SKM-1 treated with dmso at 0.1 percent for 144 hours (cell line): ENCODE data around the gene UBE2I.
A peak's percentile ranks its signal among the peaks of the same experiment; 100 is the strongest.
"Not testable (repeated sequence)": the region's sequence is repeated elsewhere in the genome, so short reads cannot be mapped to it uniquely, and the experiment has no call there.

ENCODE experiments used
- DNase-seq: peaks from one replicate; lab custom pipeline; 2025; ENCODE audit not compliant: unreplicated experiment; lab: John Stamatoyannopoulos, UW

UBE2I gene

DNA sequence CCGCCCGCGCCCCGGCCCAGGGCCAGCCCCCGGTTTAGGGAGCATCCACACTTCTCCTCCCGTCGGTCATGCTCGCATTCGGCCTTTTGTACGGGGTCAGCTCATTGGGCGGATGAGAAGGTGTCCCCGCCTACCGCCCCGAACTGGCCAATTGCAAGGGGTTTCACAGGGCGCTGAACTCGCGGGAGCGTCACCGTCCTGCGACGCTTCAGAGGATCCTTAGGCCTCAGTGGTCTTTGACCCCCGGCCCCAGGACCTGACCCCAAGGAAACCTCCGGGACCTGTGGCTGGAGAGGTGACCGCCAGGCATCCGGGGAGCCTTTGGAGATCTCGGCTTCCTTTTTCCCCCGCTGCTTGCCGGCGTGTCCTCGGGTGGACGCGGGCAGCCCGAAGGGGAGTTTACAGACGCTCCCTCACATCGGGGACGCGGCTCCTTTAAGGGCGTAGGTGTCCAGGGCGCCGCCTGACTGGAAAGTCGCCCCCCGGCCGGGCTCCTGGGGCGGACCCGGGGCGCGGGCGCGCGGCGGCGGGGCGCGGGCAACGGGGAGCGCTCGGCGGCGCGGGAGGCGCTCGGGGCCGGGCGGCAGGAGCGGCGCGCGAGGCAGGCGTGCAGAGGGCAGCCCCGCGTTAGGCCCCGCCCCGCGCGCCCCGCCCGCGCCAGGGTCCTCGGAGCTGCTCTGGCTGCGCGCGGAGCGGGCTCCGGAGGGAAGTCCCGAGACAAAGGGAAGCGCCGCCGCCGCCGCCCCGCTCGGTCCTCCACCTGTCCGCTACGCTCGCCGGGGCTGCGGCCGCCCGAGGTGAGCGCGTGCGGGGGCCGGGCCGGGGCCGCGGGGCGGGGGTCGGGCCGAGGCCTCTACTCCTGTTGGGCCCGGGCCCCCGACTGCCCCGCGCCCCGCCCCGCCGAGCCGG is at the start of gene UBE2I:
TSS of gene UBE2I (plus strand) at position 660 of the 909 bp plus-strand sequence. CDS start 4,395 bp downstream, outside the sequence.
- DNase-seq, result peak; percentile 89

DNA sequence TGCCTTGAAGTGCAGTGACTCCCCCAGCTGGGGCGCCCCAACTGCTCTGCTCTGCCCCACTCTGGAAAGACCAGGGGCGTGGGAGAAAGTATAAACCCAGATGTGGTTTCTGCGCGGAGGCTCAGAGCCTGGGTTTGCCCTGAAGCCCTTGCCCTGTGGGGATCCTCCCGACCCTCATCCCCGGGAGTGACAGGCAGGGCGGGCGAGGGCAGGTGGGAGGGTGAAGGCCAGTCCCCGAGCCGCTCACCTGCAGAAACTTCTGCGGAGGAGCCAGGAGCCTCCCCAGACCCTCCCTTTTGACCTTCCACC is 49.7 kb upstream of the UBE2I start:
- no peak for DNase-seq

DNA sequence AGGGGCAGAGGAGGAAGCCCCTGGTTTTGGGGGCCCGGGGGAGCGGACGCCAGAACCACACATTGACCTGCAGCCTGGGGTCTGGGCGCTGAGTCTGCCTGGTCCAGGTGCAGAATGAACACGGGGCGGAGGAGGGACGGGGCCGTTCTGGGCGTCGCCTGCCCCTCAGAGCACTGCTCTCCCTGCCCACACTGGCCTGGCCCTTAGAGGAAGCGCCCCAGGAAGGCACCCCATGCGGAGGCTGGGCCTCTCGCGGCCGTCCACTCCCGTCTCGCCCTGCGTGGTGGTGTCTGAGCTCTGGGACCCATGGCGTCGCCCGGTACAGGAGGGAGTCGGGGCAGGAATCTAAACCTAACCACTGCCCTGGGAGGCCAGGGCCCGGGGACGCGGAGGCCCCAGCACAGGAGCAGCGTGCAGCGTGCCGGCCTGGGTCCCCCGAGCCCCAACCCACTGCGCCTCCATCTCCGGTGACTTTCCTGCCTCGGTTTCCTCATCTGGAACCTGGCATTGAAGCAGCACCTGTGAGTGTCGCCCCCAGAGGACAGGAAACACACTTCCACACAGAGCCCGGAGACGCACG is 49.2 kb upstream of the UBE2I start:
- DNase-seq, result no peak

DNA sequence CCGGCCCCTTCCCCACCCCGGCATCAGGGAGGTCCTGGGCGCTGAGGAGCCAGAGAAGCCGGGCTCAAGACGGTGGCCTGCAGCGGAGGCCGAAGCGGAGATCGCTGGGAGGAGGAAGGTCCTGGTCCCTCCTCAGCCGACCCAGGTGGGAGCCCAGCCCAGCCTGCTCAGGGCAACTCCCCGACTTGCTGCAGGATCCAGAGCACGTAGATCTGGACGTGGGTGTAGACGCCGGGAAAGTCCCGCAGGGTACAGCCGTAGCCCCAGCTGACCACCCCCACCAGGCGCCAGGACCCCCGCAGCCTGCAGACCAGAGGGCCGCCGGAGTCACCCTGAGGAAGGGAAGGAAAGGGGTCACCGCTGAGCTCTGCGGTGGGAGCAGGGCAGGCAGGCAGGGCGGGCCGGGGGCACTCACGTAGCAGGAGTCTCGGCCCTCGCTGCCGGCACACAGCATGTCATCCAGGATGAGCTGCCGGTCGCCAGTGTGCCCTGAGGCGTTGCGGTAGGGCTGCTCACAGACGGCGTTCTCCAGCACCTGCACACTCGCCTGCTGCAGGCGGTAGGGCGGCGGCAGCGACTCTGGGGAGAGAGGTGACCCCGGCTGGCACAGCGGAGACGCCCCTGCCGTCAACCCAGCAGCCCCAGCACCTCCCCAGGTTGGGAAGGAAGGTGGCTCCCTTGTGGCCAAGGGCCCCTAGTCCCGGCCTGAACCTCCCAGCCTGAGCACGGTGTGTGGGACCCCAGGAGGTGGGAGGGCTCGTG is 48.1 kb upstream of the UBE2I start:
- no peak for DNase-seq

DNA sequence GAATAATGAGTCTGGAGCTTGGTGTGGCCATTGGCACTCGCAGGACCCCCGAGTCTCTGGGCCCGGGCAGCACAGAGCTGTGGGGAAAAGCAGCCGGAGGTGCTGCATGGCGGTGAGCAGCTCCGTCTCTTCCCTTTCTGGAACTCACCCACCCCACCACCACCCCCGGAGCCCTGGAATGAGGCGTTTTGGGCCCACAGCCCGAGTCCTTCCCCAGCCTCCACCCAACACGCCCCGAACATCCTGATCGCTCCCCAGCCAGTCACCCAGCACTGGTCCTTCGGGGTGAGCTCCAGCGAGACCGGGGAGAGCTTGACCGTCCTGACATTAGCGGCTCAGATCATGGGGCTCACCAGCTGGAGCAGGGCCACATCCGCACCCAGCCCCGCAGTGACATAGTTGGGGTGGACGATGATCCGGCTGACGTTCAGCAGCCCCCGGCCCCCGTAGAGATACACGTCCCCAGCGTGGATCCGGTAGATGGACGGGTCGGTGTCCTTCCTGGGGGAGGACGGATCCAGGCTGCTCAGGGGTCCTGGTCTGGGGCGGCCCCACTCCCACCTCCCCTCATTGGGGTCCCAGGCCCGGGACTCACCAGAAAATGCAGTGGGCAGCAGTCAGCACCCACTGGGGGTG is 47.1 kb upstream of the UBE2I start:
- no peak for DNase-seq

DNA sequence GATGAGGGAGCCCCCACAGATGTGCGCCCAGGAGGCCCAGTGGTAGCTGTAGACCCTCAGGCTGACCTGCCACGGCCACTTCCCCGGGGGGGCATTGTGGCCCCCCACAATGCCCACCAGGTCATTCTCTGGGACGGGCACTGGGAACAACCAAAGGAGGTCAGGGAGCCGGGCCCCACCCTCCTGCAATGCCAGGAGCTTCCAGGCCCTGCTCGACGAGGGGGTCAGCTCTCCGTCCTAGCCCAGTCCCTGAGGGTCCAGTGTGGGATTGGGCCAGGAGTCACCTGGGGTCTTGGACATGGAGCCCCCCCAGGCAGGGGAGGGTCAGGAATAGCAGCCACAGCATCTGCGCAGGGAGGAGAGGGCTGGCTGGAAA is 46.6 kb upstream of the UBE2I start:
- DNase-seq, result no peak

DNA sequence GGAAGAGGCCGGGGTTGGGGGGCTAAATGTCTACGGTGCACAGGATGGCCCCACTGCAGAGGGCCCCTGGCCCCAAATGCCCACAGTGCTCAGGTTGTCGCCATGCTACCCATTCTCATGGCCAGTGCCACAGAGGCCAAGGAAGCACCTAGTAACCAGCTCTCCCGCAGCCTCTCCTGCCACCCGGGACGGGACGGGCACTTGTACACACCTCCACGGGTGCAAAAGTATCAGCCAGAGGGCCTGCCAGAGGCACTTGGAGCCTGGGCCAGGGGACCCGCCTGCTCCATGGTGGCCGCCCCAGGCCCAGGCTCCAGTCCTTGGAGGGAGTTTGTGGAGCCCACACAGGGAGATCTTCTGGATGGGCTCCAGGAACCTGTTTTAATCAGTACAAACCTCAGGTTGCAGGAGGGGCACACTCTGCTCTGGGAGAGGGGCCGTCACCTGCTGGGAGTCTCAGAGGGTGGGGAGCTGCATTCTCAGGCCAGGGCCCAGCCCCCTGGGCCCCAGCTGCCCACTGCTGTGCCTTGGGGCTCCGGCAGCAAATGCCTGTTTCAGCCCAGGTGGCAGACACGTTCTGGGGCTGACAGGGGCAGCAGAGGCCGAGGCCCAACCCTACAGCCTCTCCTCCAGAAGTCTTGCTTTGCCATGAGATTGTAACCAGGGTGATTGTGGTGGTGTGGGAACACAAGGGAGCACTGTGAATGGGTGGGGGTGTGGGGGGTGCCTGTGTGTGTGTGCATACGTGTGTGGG is 45.7 kb upstream of the UBE2I start:
- no peak for DNase-seq

DNA sequence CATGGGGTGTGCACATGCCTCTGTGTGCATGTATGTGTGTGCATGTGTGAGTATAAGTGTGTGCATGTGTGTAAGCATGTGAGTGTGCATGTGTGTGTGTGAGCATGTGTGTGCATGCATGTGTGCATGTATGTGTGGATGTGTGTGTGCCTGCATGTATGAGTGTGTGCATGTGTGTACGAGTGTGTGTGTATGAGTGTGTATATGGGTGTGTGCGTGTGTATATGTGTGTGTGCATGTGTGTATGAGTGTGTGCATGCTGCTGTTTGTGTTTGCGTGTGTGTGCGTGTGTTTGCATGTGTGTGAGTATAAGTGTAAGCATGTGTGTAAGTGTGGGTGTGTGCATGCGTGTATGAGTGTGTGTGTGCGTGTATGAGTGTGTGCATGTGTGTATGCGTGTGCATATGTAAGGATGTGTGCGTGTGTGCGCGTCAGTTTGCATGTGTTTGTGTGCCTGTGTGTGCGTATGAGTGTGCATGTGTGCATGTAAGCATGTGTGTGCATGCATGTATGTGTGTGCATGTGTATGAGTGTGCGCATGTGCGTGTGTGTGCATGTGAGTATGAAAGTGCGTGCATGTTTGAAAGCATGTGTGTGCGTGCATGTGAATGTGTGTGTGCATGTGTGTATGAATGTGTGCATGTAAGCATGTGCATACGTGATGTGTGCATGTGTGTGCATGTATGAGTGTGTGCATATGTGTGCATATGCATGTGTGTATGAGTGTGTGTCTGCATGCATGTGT is 44.9 kb upstream of the UBE2I start:
- no peak for DNase-seq

DNA sequence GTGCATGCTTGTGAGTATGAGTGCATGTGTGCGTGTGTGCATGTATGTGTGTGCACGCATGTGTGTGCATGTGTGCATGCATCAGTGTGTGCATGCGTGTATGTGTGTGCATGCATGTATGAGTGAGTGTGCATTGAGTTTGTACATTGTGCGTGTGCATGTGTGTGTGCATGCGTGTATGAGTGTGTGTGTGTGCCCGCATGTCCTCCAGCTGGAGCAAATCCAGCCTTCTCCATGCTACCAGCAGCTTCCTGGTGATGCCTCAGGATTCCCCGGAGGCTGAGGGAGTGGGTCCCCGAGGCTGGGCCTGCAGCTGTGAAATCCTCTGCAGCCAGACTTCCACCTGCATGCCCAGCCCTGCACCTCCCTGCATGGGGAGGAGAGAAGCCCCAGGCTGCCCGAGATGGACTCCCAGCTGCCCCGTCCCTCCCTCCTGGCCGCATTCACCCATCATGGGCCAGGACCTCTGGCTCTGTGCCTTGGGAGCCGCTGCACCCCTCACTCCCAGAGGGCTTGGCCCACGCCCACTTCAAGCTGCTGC is 44.3 kb upstream of the UBE2I start:
- DNase-seq, result no peak

DNA sequence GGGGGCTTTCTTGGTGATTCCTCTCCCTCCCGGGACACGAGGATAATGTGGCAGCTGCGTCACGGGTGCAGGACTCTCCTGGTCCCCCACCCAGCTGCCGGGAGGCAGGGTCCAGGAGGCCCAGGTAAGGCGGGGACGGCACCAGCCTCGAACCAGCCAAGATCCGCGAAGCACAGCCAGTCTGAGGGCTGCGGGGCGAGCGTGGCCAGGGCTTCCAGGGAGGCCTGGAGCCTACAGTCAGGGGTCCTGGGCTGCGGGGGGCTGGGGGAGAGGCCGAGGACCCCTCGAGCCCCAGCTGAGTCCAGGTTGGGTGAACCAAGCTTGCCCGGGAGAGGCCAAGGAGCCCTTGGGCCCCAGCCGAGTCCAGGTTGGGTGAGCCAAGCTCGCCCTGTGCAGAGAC is 43.6 kb upstream of the UBE2I start:
- no peak for DNase-seq

DNA sequence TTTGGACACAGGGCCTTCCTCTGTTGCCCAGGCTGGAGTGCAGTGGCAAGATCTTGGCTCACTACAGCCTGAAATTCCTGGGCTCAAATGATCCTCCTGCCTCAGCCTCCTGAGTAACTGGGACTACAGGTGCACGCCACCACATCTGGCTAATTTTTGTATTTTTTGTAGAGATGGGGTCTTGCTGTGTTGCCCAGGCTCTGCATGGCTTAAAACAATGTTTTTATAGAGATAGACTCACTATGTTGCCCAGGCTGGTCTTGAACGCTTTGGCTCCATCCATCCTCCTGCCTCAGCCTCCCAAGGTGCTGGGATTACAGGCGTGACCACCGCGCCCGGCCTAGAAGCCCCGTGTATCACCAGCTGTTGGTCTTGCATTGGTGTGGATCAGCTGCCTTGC is 40.0 kb upstream of the UBE2I start:
- not testable (repeated sequence) for DNase-seq

DNA sequence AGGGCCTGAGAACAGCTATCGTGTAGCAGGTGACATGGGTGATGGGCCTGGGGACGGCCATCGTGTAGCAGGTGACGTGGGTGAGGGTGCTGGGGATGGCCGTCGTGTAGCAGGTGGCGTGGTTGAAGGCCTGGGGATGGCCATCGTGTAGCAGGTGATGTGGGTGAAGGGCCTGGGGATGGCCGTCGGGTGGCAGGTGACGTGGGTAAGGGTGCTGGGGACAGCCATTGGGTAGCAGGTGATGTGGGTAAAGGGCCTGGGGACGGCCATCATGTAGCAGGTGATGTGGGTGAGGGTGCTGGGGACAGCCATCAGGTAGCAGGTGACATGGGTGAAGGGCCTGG is 38.1 kb upstream of the UBE2I start:
- no peak for DNase-seq

DNA sequence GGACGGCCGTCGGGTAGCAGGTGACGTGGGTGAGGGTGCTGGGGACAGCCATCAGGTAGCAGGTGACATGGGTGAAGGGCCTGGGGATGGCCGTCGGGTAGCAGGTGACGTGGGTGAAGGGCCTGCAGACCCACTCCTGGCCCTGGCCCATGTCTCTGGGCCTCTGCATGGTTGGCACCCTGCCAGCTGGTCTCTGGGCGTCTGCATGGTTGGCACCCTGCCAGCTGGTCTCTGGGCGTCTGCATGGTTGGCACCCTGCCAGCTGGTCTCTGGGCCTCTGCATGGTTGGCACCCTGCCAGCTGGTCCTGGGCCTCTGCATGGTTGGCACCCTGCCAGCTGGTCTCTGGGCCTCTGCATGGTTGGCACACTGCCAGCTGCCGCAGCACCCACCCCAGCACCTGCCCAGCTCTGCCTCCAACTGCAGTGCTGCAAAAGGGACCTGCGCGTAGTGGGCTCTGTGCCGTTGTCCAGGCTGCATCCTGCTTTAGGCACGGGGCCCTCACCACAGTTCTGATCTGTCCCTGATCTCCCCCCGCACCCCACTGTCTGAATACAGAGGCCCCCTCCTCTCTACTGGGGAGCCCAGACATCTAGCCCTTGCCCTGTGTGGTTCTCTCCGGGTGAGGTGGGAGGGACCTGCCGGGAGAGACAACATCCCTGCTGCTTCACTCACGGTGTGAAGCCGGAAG is 37.6 kb upstream of the UBE2I start:
- DNase-seq, result not testable (repeated sequence)

DNA sequence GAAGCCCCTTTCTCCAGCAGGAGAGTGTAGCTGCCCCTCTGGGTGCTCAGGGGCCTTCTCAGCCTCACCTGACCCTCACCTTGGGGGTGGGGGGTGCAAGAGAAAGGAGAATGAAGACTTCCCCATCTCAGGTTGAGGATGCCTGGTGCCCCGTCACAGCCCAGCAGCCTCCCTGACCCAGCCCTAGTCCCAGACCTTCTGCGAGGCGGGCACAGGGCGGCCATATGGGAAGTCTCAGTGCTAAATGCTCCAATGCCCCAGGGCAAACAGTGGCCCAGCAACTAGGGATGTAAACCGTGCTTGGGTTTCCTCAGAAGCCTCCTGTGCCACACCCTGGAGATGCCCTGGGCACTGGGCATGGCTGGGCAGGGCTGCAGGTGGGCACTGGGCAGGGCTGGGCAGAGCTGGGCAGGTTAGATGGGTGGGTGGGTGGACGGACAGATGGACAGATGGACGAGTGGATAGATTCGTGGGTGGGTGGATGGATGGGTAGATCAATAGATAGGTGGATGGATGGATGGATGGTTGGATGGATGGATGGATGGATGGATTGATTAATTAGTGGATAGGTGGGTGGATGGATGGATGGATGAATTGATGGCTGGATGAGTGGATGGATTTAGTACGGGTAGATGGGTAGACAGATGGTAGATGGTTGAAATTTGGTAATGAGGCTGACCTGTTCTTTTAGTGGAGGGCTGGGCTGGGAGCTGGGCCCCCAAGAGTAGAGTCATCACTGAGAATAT is 36.8 kb upstream of the UBE2I start:
- no peak for DNase-seq

DNA sequence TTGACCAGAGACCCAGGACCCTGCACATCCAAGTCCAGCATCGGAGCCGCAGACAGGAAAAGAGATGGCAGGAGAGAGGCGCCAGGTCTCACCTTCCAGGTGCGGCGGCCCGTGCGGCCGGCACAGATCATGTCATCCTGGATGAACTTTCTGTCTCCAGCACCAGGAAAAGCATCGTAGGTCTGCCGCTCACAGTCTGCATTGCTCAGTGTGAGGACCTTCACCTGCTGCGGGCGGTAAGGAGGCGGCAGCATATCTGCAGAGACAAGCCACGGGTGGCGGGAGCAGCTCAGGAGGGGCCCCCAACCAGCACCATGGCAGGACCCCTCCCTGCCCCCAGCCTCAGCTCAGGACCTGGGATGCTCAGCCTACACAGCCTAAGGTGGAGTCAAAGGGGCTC is 35.6 kb upstream of the UBE2I start:
- no peak for DNase-seq

DNA sequence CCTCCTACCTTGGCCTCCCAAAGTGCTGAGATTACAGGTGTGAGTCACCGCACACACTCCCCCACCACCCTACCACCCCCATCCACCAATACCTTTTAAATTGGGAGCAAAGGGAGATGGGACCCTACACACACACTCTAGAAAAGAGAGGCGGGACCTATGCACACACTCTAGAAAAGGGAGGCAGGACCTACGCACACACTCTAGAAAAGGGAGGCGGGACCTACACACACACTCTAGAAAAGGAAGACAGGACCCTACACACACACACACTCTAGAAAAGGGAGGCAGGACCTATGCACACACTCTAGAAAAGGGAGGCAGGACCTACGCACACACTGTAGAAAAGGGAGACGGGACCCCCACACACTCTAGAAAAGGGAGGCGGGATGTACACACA is 34.7 kb upstream of the UBE2I start:
- DNase-seq, result no peak

DNA sequence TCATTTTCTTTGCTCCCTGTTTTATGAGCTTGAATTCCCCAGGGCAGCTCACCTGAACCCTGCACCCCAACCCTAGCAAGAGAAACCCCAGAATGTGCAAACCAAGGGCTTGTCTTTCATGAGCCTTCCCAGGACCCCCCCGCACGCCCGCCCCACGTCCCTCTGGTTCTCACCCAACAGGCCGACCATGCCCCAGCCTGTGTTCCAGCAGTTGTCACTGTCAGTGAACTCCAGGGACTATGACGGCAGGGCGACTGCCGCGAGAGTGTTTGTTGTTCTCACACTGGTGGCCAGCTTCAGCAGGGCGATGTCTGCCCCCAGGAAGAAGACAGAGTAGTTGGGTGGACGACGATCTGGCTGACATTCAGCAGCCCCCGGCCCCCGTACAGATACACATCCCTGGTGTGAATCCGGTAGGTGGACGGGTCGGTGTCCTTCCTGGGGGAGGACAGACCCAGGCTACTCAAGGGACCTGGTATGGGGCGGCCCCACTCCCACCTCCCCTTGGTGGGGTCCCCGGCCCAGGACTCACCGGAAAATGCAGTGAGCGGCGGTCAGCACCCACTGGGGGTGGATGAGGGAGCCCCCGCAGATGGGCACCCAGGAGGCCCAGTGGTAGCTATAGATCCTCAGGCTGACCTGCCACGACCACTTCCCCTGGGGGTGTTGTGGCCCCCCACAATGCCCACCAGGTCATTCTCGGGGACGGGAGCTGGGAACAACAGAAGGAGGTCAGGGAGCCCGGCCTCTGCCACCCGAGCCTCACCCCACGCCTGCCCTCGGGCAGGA is 33.5 kb upstream of the UBE2I start:
- no peak for DNase-seq

DNA sequence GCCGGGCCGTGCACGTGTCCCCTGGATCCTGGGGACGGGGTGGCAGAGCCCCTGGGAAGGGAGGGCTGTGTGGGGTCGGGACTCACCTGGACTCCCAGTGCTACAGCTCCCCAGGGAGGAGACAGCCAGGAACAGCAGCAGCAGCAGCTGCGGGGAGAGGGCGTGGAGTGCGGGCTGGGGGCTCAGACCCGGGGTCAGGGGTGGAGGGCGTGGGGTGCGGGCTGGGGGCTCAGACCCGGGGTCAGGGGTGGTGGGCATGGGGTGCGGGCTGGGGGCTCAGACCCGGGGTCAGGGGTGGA is 32.9 kb upstream of the UBE2I start:
- no peak for DNase-seq
